Upper lobe of left lung (tissue), 4 donors: ENCODE results near the gene EDA.

Experiments
- CTCF ChIP-seq, 6 experiments: fragments of 450-650 bp in 4 of 6; fragments of 200-600 bp in 2 of 6; sonication (generic) in 2 of 6; IDR thresholded peaks; one replicate each; pipeline ENCODE4 v1.5.1; 2016 to 2019; ENCODE audit warnings: antibody characterized with exemption in 6 of 6
- POLR2A ChIP-seq, 4 donors: fragments of 450-650 bp; IDR thresholded peaks; one replicate each; pipeline ENCODE4 v1.5.1; 2016 to 2017; ENCODE audit warnings: antibody characterized with exemption in 4 of 4, mild to moderate bottlenecking in 2 of 4

GRCh38 chrX:69969460-69969859, 353.5 kb downstream of the EDA start:
- no peak for TF ChIP-seq CTCF (IDR thresholded peaks at IDR 0.05)
- no peak for TF ChIP-seq POLR2A (IDR thresholded peaks at IDR 0.05)
